Mucosa of descending colon (tissue), 3 donors: ENCODE data around the gene SNTG2. TPM values are rescaled to one million over a fixed set of nuclear protein-coding genes. Genes with fewer than 3 reads are reported as not detected.
A peak's percentile ranks its signal among the peaks of the same experiment; 100 is the strongest.
"Not testable (repeated sequence)": the region's sequence is repeated elsewhere in the genome, so short reads cannot be mapped to it uniquely, and the experiment has no call there.

Experiments
- ATAC-seq: fragments of 200-7000 bp; cut with Tn5 transposase; one replicate; pipeline ENCODE4 v1.9.1; 2020; ENCODE audit warnings: mild to moderate bottlenecking, moderate library complexity
- DNase-seq, 3 donors: peaks; one replicate each; pipeline ENCODE4 v3.0.0-alpha.2; 2020
- H3K36me3 ChIP-seq: fragments of 200-600 bp; one replicate; pipeline ENCODE4 v1.8.0; 2021; ENCODE audit warnings: low read depth, mild to moderate bottlenecking
- H3K4me1 ChIP-seq: fragments of 200-600 bp; one replicate; pipeline ENCODE4 v1.8.0; 2021; ENCODE audit warnings: low read depth, mild to moderate bottlenecking
- H3K4me3 ChIP-seq: fragments of 200-600 bp; one replicate; pipeline ENCODE4 v1.8.0; 2021; ENCODE audit warnings: mild to moderate bottlenecking
- H3K9me3 ChIP-seq: fragments of 200-600 bp; one replicate; pipeline ENCODE4 v1.8.0; 2021; ENCODE audit warnings: mild to moderate bottlenecking
- intact Hi-C, 2 donors: fragments of 100-400 bp; cut with DNase I in 1 of 2; cut with micrococcal nuclease in 1 of 2; formaldehyde crosslinking; loops; one replicate each; pipeline versions ENCODE4 v1.11.0 to v1.11.1; 2022; cut with DNase I, micrococcal nuclease
- total RNA-seq, 3 donors: library from RNA; stranded (reverse); fragmentation: NEBNext Ultra II Directional in 2 of 3; extraction: Animal tissue kit (Norgen Biotek cat#: 25700) in 2 of 3; gene quantifications; one replicate each; pipeline versions ENCODE4 v1.2.1 to v1.2.4, GENCODE V29; 2021 to 2023
- TF ChIP-seq, protein P1 (sequence below): fragments of 200-600 bp; IDR thresholded peaks from one replicate; pipeline ENCODE4 v1.8.0; 2022; ENCODE audit warnings: antibody characterized with exemption, mild to moderate bottlenecking
- donor health status: DM: no; HTN: no; CAD: no; lungs with moderate emphysema.
- donor health status: DM: no; HTN: no; CAD: no.
- donor health status: DM: no; HTN: yes; CAD: no.

Gene SNTG2
- total RNA-seq, 3 donors from 2014 or later: 0.38 to 3.0 (median 2.8) TPM

- no peaks in the 10 kb centered on the region for H3K4me1 ChIP-seq
- DNase-seq (no peak), ATAC-seq (no peak)
- no peaks in the 10 kb centered on the region for H3K36me3 ChIP-seq
- no peaks in the 10 kb centered on the region for H3K9me3 ChIP-seq
- no peak overlapping the region for H3K4me3 ChIP-seq
- intact Hi-C loops: no loop called here
- TF ChIP-seq, protein P1, sequence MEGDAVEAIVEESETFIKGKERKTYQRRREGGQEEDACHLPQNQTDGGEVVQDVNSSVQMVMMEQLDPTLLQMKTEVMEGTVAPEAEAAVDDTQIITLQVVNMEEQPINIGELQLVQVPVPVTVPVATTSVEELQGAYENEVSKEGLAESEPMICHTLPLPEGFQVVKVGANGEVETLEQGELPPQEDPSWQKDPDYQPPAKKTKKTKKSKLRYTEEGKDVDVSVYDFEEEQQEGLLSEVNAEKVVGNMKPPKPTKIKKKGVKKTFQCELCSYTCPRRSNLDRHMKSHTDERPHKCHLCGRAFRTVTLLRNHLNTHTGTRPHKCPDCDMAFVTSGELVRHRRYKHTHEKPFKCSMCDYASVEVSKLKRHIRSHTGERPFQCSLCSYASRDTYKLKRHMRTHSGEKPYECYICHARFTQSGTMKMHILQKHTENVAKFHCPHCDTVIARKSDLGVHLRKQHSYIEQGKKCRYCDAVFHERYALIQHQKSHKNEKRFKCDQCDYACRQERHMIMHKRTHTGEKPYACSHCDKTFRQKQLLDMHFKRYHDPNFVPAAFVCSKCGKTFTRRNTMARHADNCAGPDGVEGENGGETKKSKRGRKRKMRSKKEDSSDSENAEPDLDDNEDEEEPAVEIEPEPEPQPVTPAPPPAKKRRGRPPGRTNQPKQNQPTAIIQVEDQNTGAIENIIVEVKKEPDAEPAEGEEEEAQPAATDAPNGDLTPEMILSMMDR: no peak
These were observed 276.7 kb downstream of the SNTG2 start for GRCh38 chr2:1227274-1227900.

- H3K4me3 ChIP-seq, ATAC-seq, intact Hi-C loops: not testable (repeated sequence)
These were observed 278.9 kb downstream of the SNTG2 start for GRCh38 chr2:1229596-1229995.

GRCh38 chr2:1230155-1230893 lies 279.7 kb downstream of the SNTG2 start:
- Histone ChIP-seq H3K36me3 (no peaks in the 10 kb centered on the region), H3K9me3 (no peaks in the 10 kb centered on the region), H3K4me1 (no peaks in the 10 kb centered on the region), H3K4me3 (no peak overlapping the region)
- TF ChIP-seq, protein P1: no peak
- intact Hi-C loops: no loop called here
- ATAC-seq: no peak
- DNase-seq: no peak

More at GRCh38 chr2:1229596-1229995, 278.9 kb downstream of the SNTG2 start:
- not testable (repeated sequence) for H3K36me3 ChIP-seq, DNase-seq, H3K4me1 ChIP-seq, H3K9me3 ChIP-seq

DNA sequence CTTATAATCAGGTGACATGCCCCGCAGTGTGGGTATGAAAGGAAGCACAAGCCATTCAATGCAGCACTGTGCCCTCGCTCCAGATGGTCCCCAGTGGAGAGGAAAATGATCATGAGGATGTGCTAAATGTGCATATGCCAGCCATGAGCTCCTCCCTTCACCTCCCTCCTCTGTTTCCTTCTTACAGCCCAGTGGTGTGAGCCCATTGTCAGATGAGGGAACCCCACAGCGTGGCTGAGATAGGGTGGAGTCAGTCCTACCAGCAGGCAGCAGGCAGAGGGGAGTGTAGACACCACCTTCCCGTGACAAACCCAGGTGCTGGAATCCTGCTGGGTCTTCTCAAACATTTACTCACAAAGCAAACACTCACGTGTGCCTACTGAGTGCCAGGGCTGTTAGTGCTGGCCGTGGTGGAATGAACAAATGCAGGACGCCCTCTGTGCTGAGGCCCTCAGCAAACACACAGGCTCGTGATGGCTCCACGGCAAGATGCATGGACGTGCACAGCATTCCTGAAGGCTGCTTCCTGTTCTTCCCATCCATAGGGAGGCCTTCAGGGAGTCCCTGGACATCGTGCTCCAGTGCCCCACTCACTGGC lies 280.9 kb downstream of the SNTG2 start:
- H3K9me3 ChIP-seq: no peaks in the 10 kb centered on the region
- no peak overlapping the region for H3K4me3 ChIP-seq
- ATAC-seq (no peak), DNase-seq (no peak)
- TF ChIP-seq, protein P1: no peak
- intact Hi-C loops: no loop called here
- H3K4me1 ChIP-seq: no peaks in the 10 kb centered on the region
- H3K36me3 ChIP-seq: no peaks in the 10 kb centered on the region

GRCh38 chr2:1233281-1233680 lies 282.6 kb downstream of the SNTG2 start:
- DNase-seq (peak in 1 of 3 donors; percentile 6), ATAC-seq (no peak)
- TF ChIP-seq, protein P1: no peak
- Histone ChIP-seq H3K36me3 (no peaks in the 10 kb centered on the region), H3K9me3 (no peaks in the 10 kb centered on the region), H3K4me1 (no peaks in the 10 kb centered on the region), H3K4me3 (no peak overlapping the region)
- intact Hi-C loops: no loop called here

GRCh38 chr2:1234731-1235308 lies 284.2 kb downstream of the SNTG2 start:
- intact Hi-C loops: no loop called here
- no peaks in the 10 kb centered on the region for H3K4me1 ChIP-seq
- no peak for DNase-seq
- no peaks in the 10 kb centered on the region for H3K9me3 ChIP-seq
- TF ChIP-seq, protein P1: no peak
- H3K36me3 ChIP-seq: no peaks in the 10 kb centered on the region
- ATAC-seq: no peak
- no peak overlapping the region for H3K4me3 ChIP-seq
